ENCODE data around the gene TUBGCP6. TPM values are rescaled to one million over a fixed set of nuclear protein-coding genes. Genes with fewer than 3 reads are reported as not detected.
A peak's percentile ranks its signal among the peaks of the same experiment; 100 is the strongest.
"Not testable (repeated sequence)": the region's sequence is repeated elsewhere in the genome, so short reads cannot be mapped to it uniquely, and the experiment has no call there.

Gene TUBGCP6
- total and polyA plus RNA-seq, 2 experiments from 2014 or later, result 32.6 to 46.1 TPM

DNA sequence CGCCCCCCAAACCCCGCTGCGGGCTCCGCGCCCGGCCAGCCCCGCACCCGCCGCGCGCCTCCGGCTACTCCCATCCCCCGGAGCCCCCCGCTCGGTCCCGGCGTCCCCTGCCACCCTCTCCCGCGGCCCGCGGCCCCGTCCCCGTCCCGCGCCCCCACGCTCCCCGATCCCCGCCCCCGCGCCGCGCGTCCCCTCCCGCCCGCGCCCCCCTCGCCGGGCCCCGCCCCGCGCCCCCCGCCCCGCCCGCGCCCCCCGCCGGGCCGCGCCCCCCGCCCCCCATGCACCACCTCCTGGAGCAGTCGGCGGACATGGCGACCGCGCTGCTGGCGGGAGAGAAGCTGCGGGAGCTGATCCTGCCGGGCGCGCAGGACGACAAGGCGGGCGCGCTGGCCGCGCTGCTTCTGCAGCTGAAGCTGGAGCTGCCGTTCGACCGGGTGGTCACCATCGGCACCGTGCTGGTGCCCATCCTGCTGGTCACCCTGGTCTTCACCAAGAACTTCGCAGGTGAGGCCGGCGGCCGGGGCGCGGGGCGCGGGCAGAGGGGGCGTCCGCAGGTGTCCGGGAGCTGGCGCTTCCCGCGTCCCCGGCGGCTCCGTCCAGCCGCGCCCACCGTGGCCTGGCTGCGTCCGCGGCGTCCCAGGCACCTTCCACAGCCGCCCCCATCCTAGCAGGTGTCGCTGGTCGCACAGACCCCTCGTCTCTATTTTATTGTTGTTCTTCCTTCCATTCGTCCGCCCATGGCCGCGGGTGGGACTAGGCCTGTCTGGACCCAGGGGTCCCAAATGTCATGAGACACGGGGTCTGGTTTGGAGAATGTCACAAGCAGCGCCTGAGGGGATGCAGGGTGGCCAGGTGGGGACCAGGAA, 74.1 kb downstream of the TUBGCP6 start, which contains the start of gene PANX2:
TSS of gene PANX2 (plus strand) at position 279 of the 866 bp plus-strand sequence. CDS start at position 279, 0 bp downstream.
- TF ChIP-seq, protein P1, sequence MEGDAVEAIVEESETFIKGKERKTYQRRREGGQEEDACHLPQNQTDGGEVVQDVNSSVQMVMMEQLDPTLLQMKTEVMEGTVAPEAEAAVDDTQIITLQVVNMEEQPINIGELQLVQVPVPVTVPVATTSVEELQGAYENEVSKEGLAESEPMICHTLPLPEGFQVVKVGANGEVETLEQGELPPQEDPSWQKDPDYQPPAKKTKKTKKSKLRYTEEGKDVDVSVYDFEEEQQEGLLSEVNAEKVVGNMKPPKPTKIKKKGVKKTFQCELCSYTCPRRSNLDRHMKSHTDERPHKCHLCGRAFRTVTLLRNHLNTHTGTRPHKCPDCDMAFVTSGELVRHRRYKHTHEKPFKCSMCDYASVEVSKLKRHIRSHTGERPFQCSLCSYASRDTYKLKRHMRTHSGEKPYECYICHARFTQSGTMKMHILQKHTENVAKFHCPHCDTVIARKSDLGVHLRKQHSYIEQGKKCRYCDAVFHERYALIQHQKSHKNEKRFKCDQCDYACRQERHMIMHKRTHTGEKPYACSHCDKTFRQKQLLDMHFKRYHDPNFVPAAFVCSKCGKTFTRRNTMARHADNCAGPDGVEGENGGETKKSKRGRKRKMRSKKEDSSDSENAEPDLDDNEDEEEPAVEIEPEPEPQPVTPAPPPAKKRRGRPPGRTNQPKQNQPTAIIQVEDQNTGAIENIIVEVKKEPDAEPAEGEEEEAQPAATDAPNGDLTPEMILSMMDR (IDR thresholded peaks at IDR 0.05; ENCODE audit: low read depth, low read length), result no peak
- H3K27ac ChIP-seq, result no peak within 1 kb of the TSS
- peak; percentile 27 to 69 for DNase-seq (ENCODE audit: low read depth in 1 of 2, low spot score in 1 of 2)

DNA sequence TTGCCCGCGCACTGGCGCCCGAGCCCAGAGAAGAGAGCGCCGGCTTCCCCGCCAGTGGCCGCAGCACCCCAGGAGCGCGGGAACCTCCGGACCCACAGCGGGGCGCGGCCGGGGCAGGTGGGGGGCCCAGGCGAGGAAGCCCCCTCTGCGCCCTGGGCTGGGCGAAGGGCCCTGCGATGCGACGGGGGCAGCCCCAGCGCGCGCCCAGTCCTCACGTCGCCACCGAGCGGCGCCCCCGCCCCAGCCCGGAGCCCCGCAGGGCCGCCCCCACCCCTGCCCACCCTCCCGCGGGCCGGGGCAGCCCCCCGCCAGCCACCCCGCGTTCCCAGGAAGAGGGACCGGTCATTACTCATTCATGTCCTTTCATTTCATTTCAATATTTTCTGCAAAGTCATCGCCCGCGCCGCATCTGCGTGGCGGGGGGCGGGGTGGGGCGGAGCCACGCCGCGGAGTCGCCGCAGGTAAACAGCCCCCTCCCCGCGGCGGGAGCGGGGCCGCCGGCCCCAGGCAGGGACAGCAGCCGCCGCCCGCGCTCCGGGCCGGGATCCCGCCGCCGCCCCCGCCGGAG, 75.0 kb downstream of the TUBGCP6 start:
- DNase-seq (ENCODE audit: low read depth in 1 of 2, low spot score in 1 of 2), result peak; percentile 39 to 49
- peaks cover 8% of the 10 kb centered on the region for H3K27me3 ChIP-seq
- peaks cover 21% of the 10 kb centered on the region for H3K4me1 ChIP-seq (ENCODE audit: low read depth)
- peak overlapping the region; percentile 55 for H3K4me3 ChIP-seq
- H3K36me3 ChIP-seq, result no peaks in the 10 kb centered on the region
- H3K27ac ChIP-seq, result no peak overlapping the region
- TF ChIP-seq, protein P1 (IDR thresholded peaks at IDR 0.05; ENCODE audit: low read depth, low read length), result no peak
- H3K9me3 ChIP-seq (ENCODE audit: low read depth), result no peaks in the 10 kb centered on the region

More for the DNA sequence above, 74.1 kb downstream of the TUBGCP6 start, which contains the start of gene PANX2:
- H3K9me3 ChIP-seq (ENCODE audit: low read depth), result no peaks in the 10 kb centered on the region
- H3K4me1 ChIP-seq (ENCODE audit: low read depth), result peaks cover 26% of the 10 kb centered on the region
- H3K27me3 ChIP-seq, result peaks cover 8% of the 10 kb centered on the region
- no peaks in the 10 kb centered on the region for H3K36me3 ChIP-seq
- H3K4me3 ChIP-seq, result peak within 1 kb of the TSS; percentile 55

DNA sequence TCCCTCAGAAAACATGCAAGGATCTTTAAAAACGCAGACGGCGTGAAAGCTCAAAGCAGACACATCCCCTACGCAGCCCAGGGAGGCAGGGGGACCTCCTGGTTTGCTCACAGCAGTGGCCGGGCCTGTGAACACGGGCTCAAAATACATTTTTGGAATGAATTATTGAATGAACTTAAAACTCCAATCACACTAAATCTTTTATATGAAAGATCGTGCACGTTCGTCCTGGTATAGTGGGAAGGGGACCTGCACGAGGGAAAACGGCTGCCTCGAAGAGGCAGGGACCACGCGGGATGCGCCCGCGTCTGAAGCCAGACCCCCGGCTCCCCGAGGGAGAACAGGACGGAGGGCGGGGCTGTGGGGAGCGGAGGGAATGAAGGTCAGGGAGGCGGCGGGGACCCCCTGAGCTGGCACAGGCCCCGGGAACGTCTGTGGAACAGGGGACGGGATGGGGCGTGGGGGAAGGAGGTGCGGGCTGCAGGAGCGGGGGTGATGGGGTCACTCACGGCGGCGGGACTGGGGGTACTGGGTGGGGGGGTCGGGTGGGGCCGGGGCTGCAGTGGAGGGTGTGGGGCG, 75.6 kb downstream of the TUBGCP6 start:
- peak; percentile 24 to 29 for DNase-seq (ENCODE audit: low read depth in 1 of 2, low spot score in 1 of 2)
- peak overlapping the region; percentile 9 for H3K27ac ChIP-seq
- H3K9me3 ChIP-seq (ENCODE audit: low read depth), result no peaks in the 10 kb centered on the region
- H3K27me3 ChIP-seq, result peaks cover 8% of the 10 kb centered on the region
- H3K4me3 ChIP-seq, result peak overlapping the region; percentile 55
- H3K4me1 ChIP-seq (ENCODE audit: low read depth), result peaks cover 21% of the 10 kb centered on the region
- TF ChIP-seq, protein P1 (IDR thresholded peaks at IDR 0.05; ENCODE audit: low read depth, low read length), result no peak
- H3K36me3 ChIP-seq, result no peaks in the 10 kb centered on the region

DNA sequence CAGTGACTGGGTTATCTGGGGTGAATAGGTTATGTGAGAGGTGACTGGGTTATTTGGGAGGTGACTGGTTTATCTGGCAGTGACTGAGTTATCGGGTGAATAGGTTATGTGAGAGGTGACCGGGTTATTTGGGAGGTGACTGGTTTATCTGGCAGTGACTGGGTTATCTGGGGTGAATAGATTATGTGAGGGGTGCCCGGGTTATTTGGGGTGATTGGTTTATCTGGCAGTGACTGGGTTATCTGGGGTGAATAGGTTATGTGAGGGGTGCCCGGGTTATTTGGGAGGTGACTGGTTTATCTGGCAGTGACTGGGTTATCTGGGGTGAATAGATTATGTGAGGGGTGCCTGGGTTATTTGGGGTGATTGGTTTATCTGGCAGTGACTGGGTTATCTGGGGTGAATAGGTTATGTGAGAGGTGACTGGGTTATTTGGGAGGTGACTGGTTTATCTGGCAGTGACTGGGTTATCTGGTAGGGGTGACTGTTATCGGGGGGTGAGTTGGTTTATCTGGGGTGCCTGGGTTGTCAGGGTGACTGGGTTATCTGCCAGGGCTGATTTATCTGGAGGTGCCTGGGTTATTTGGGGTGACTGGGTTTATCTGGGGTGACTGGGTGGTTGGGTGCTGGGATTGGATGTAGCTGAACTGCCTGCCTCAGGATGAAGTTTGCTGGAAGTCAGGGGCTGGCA, 76.2 kb downstream of the TUBGCP6 start:
- Histone ChIP-seq H3K27ac (peak overlapping the region; percentile 9), H3K4me1 (ENCODE audit: low read depth) (peaks cover 21% of the 10 kb centered on the region)
- H3K27me3 ChIP-seq; H3K36me3 ChIP-seq; H3K4me3 ChIP-seq; H3K9me3 ChIP-seq (ENCODE audit: low read depth); DNase-seq (ENCODE audit: low read depth in 1 of 2, low spot score in 1 of 2): not testable (repeated sequence)

DNA sequence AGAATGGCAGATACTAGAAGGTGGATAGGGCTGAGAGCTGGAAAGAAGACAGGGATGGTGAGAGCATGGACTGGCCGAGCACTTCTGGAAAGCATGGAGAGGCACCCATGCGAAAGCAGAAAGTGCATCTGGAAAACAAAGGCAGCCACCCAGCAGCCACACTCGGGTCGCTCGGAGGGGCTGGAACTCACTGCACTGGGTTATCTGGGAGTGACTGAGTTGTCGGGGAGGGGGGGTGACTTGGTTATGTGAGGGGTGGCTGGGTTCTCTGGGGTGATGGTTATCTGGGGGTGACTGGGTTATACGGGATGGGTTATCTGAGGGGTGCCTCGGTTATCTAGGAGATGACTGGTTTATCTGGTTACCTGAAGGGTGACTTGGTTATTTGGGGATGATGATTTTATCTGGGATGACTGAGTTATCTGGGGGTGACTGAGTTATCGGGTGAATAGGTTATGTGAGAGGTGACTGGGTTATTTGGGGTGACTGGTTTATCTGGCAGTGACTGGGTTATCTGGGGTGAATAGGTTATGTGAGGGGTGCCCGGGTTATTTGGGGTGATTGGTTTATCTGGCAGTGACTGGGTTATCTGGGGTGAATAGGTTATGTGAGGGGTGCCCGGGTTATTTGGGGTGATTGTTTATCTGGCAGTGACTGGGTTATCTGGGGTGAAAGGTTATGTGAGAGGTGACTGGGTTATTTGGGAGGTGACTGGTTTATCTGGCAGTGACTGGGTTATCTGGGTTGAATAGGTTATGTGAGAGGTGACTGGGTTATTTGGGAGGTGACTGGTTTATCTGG, 76.9 kb downstream of the TUBGCP6 start:
- H3K4me3 ChIP-seq, result no peak overlapping the region
- peak in 1 of 2 donors; percentile 30 for DNase-seq (ENCODE audit: low read depth in 1 of 2, low spot score in 1 of 2)
- H3K27ac ChIP-seq, result no peak overlapping the region
- no peaks in the 10 kb centered on the region for H3K9me3 ChIP-seq (ENCODE audit: low read depth)
- peaks cover 21% of the 10 kb centered on the region for H3K4me1 ChIP-seq (ENCODE audit: low read depth)
- H3K27me3 ChIP-seq, result peaks cover 8% of the 10 kb centered on the region
- TF ChIP-seq, protein P1 (IDR thresholded peaks at IDR 0.05; ENCODE audit: low read depth, low read length), result no peak
- H3K36me3 ChIP-seq, result no peaks in the 10 kb centered on the region

Other genes starting within 250 kb of the TUBGCP6 start
- gene IL17REL, start 232.3 kb downstream of the TUBGCP6 start, total RNA-seq, result 1.8 TPM in 1 of 2 replicates, not detected in the other
- not detected in 2 replicates for gene IL17REL, start 232.3 kb downstream of the TUBGCP6 start, polyA plus RNA-seq
- not detected in 2 replicates for gene TTLL8, start 186.7 kb downstream of the TUBGCP6 start, total RNA-seq
- not detected in 2 replicates for gene TTLL8, start 186.7 kb downstream of the TUBGCP6 start, polyA plus RNA-seq
- gene MLC1, start 159.6 kb downstream of the TUBGCP6 start, total RNA-seq, result 0.11 and 0.27 TPM in 2 replicates
- 0.32 TPM in 1 of 2 replicates, not detected in the other for gene MLC1, start 159.6 kb downstream of the TUBGCP6 start, polyA plus RNA-seq
- 0.18 TPM in 1 of 2 replicates, not detected in the other for gene MOV10L1, start 155.0 kb downstream of the TUBGCP6 start, total RNA-seq
- 1.1 TPM in 1 of 2 replicates, not detected in the other for gene MOV10L1, start 155.0 kb downstream of the TUBGCP6 start, polyA plus RNA-seq
- gene PANX2, start 74.3 kb downstream of the TUBGCP6 start, total RNA-seq, result 22.1 and 30.9 TPM in 2 replicates
- gene PANX2, start 74.3 kb downstream of the TUBGCP6 start, polyA plus RNA-seq, result 6.9 and 9.5 TPM in 2 replicates
- gene TRABD, start 59.1 kb downstream of the TUBGCP6 start, total RNA-seq, result 38.3 and 50.7 TPM in 2 replicates
- gene TRABD, start 59.1 kb downstream of the TUBGCP6 start, polyA plus RNA-seq, result 59.6 and 72.3 TPM in 2 replicates
- 39.4 and 54.5 TPM in 2 replicates for gene SELENOO, start 44.0 kb downstream of the TUBGCP6 start, total RNA-seq
- gene SELENOO, start 44.0 kb downstream of the TUBGCP6 start, polyA plus RNA-seq, result 29.8 and 30.2 TPM in 2 replicates
- 28.4 and 57.3 TPM in 2 replicates for gene HDAC10, start 6.2 kb upstream of the TUBGCP6 start, total RNA-seq
- gene HDAC10, start 6.2 kb upstream of the TUBGCP6 start, polyA plus RNA-seq, result 19.8 and 20.8 TPM in 2 replicates
- gene MAPK12, start 16.7 kb upstream of the TUBGCP6 start, total RNA-seq, result 45.5 and 52.1 TPM in 2 replicates
- gene MAPK12, start 16.7 kb upstream of the TUBGCP6 start, polyA plus RNA-seq, result 61.5 and 67.1 TPM in 2 replicates
- gene MAPK11, start 25.4 kb upstream of the TUBGCP6 start, total RNA-seq, result 0.49 and 0.63 TPM in 2 replicates
- 0.12 TPM in 1 of 2 replicates, not detected in the other for gene MAPK11, start 25.4 kb upstream of the TUBGCP6 start, polyA plus RNA-seq
- 142 and 195 TPM in 2 replicates for gene PLXNB2, start 62.6 kb upstream of the TUBGCP6 start, total RNA-seq
- gene PLXNB2, start 62.6 kb upstream of the TUBGCP6 start, polyA plus RNA-seq, result 77.0 and 83.2 TPM in 2 replicates
- 7.0 and 7.9 TPM in 2 replicates for gene DENND6B, start 82.0 kb upstream of the TUBGCP6 start, total RNA-seq
- gene DENND6B, start 82.0 kb upstream of the TUBGCP6 start, polyA plus RNA-seq, result 10.6 and 13.3 TPM in 2 replicates
- 78.6 and 88.4 TPM in 2 replicates for gene PPP6R2, start 98.3 kb upstream of the TUBGCP6 start, total RNA-seq
- 39.8 and 41.4 TPM in 2 replicates for gene PPP6R2, start 98.3 kb upstream of the TUBGCP6 start, polyA plus RNA-seq
- gene SBF1, start 230.0 kb upstream of the TUBGCP6 start, total RNA-seq, result 75.9 and 111 TPM in 2 replicates
- 39.1 and 47.4 TPM in 2 replicates for gene SBF1, start 230.0 kb upstream of the TUBGCP6 start, polyA plus RNA-seq
- gene ADM2, start 236.5 kb upstream of the TUBGCP6 start, total RNA-seq, result 0.39 and 1.6 TPM in 2 replicates
- 0.10 TPM in 1 of 2 replicates, not detected in the other for gene ADM2, start 236.5 kb upstream of the TUBGCP6 start, polyA plus RNA-seq
- not detected in 2 replicates for gene MIOX, start 241.8 kb upstream of the TUBGCP6 start, total RNA-seq
- gene MIOX, start 241.8 kb upstream of the TUBGCP6 start, polyA plus RNA-seq, result not detected in 2 replicates

Measured in cardiac muscle cell (in vitro differentiated cells and primary cell).